Aorta (tissue), 5 donors: ENCODE results near the gene SWI5. TPM values are rescaled to one million over a fixed set of nuclear protein-coding genes. Genes with fewer than 3 reads are reported as not detected.

ENCODE experiments used
- ATAC-seq: fragments of 200-7000 bp; cut with Tn5 transposase; one replicate; pipeline ENCODE4 v1.9.1; 2022; ENCODE audit warnings: moderate library complexity; ENCODE audit not compliant: low FRiP score
- DNase-seq, 2 donors: peaks; one replicate each; pipeline ENCODE4 v3.0.0-alpha.2; 2020
- H3K27ac ChIP-seq, 2 donors: one replicate each; pipeline ENCODE4 v1.5.1; 2013; ENCODE audit warnings: low read length in 2 of 2, mild to moderate bottlenecking in 2 of 2, moderate library complexity in 2 of 2, control low read depth in 1 of 2, inconsistent platforms in 1 of 2, low read depth in 1 of 2
- H3K27me3 ChIP-seq, 2 donors: one replicate each; pipeline ENCODE4 v1.6.1; 2013; ENCODE audit warnings: control low read depth in 1 of 2, low read length in 1 of 2, mild to moderate bottlenecking in 1 of 2, moderate library complexity in 1 of 2; ENCODE audit not compliant: insufficient read depth in 2 of 2, control insufficient read depth in 1 of 2
- H3K36me3 ChIP-seq, 2 donors: one replicate each; pipeline ENCODE4 v1.6.1; 2013; ENCODE audit warnings: control low read depth in 1 of 2, low read length in 1 of 2, mild to moderate bottlenecking in 1 of 2; ENCODE audit not compliant: insufficient read depth in 2 of 2, control insufficient read depth in 1 of 2
- H3K4me1 ChIP-seq, 2 donors: one replicate each; pipeline ENCODE4 v1.6.1; 2013; ENCODE audit warnings: low read length in 2 of 2, control low read depth in 1 of 2, mild to moderate bottlenecking in 1 of 2, moderate library complexity in 1 of 2; ENCODE audit not compliant: insufficient read depth in 2 of 2, control insufficient read depth in 1 of 2
- H3K4me3 ChIP-seq, 2 donors: one replicate each; pipeline ENCODE4 v1.5.1; 2013; ENCODE audit warnings: low read length in 2 of 2, control low read depth in 1 of 2, mild to moderate bottlenecking in 1 of 2
- H3K9me3 ChIP-seq: one replicate; pipeline ENCODE4 v1.6.1; 2013; ENCODE audit warnings: mild to moderate bottlenecking, low read length; ENCODE audit not compliant: control insufficient read depth
- WGBS, 2 donors: extraction: QIAGEN DNeasy Blood & Tissue Kit; methylation state at CpG; one replicate each; pipeline ENCODE4 v1.1.7; 2013; 5-methylcytosine and 5-hydroxymethylcytosine counted together
- intact Hi-C, 2 donors: fragments of 100-400 bp; cut with DNase I; formaldehyde crosslinking; loops; one replicate each; pipeline versions ENCODE4 v1.14.2 to v1.15.0; 2022
- polyA plus RNA-seq, 2 donors: library from polyadenylated mRNA; stranded (reverse); fragments of 200-250 nt; gene quantifications; one replicate each; pipeline ENCODE4 v1.2.3, GENCODE V29; 2013
- total RNA-seq, 2 donors: library from RNA; stranded (reverse); fragmentation: NEBNext Ultra II Directional; extraction: Animal tissue kit (Norgen Biotek cat#: 25700); gene quantifications; one replicate each; pipeline ENCODE4 v1.2.1, GENCODE V29; 2021
- donor health status: healthy with polysubstance abuse.
- donor health status: Bipolar disorder and iron deficiency.
- donor health status: DM: no; HTN: no; CAD: no.
- donor health status: DM: no; HTN: no; CAD: no.
- donor health status: DM: yes; HTN: yes; CAD: no.

SWI5 gene
- total and polyA plus RNA-seq, 4 donors = 12.2 to 30.8 (median 22.4) TPM

DNA sequence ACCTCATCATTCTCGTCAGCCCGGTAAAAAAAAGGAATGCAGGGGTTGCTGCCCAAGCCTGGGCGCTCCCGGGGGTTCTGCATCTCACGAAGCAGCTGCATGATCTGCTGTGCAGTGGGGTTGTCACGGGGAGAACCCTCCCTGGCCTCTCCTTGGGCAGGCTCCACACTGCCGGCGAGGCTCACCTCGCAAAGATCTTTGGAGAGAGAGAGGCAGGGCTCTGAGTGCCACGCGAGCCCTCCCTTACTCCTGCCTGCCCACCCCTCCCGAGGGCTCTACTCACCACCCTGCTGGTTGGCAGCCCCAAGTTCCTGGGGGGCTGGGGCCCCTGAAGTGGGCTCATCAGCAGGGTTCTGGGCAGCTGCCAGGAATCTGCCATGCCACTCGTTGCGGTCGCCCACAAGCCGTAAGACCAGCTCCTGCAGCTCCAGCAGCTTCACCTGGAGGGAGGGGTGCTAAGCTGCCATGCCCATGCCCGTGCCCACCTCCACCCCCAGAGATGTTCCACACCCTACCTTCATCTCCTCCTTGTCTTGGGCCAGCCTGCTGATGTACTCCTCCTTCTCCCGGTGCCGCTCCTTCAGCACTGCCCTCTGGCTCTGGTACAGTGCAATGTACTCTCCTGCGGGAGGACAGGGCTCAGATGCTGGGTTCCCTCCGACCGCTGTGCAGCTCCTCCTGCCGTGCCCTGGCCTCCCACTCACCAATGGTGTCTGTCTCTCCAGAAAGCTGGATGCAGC is 18.8 kb upstream of the SWI5 start:
- Histone ChIP-seq H3K9me3 (no peaks in the 10 kb centered on the region), H3K4me3 (no peak overlapping the region), H3K27ac (no peak overlapping the region), H3K4me1 (no peaks in the 10 kb centered on the region), H3K27me3 (no peaks in the 10 kb centered on the region), H3K36me3 (peaks cover 3 to 17% of the 10 kb centered on the region in 2 donors)
- ATAC-seq (no peak), DNase-seq (no peak)
- intact Hi-C loops = no loop called here
- WGBS, 2 donors = 77 to 78% methylated on average over 20 to 23 of the region's 23 CpGs

DNA sequence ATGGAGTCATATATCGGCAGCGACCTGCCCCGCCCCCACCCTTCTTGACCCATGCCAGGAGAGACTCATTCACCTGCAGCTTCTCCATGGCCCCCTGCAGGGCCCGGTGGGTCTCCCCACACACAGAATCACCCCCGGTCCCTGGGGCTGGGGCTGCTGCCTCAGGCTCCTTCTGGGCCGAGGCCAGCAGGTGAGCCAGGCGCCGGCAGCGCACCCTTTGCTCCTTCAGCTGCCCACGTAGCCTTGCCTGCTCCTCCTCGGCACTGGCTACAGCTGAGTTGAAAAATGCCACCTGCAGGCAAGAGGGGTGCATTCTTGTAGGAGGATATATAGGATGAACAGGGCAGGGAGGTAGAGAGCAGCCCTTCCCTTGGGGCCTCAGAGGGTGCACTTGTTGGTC is 18.2 kb upstream of the SWI5 start:
- no peak overlapping the region for H3K4me3 ChIP-seq
- ATAC-seq (no peak), DNase-seq (peak in 1 of 2 donors; percentile 33)
- H3K36me3 ChIP-seq = peaks cover 3 to 17% of the 10 kb centered on the region in 2 donors
- no peak overlapping the region for H3K27ac ChIP-seq
- H3K4me1 ChIP-seq = no peaks in the 10 kb centered on the region
- 85 to 86% methylated on average over 11 of the region's 11 CpGs for WGBS, 2 donors
- no peaks in the 10 kb centered on the region for H3K9me3 ChIP-seq
- H3K27me3 ChIP-seq = no peaks in the 10 kb centered on the region
- intact Hi-C loops = no loop called here

DNA sequence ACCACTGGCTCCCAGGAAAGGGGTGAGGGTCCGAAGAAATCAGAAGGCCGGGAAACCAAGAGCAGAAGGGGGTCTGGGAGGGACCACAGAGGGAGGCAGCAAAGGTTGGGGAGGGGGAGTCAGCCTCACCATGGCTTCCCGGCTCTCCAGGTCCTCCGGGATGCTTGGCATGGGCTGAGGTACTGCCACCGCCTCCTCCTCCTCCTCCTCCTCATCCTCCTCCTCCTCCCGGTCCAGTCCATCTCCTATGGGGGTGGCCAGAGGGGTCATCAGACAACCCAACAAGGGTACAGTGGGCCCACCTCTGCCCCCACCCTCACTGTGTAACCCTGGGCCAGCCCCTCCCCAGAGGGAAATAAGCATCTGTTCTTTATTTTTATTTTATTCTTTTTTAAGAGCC is 17.8 kb upstream of the SWI5 start:
- no peaks in the 10 kb centered on the region for H3K27me3 ChIP-seq
- H3K36me3 ChIP-seq = peaks cover 3 to 17% of the 10 kb centered on the region in 2 donors
- no peaks in the 10 kb centered on the region for H3K4me1 ChIP-seq
- intact Hi-C loops = no loop called here
- H3K9me3 ChIP-seq = no peaks in the 10 kb centered on the region
- no peak overlapping the region for H3K4me3 ChIP-seq
- 79% methylated on average over 5 to 6 of the region's 6 CpGs for WGBS, 2 donors
- ATAC-seq = no peak
- no peak overlapping the region for H3K27ac ChIP-seq
- no peak for DNase-seq

DNA sequence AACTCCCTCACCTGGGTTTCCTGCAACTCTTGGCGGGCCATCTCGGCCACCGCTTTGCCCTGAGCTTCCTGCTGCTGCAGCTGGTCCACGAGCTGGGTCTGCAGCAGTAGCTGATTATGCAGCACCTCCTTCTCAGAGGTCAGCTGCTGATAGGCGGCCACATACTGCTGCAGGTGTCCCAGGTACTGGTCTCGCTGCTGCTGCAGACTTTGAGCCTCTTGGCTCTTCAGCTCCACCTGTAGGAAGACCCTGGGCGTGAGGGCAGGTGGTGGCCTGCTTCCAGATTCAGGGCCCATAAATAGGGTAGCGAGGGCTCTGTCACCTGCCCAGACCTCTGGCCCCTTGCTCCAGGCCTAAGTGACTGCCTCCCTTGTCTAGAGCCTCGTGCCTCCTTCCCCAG is 16.9 kb upstream of the SWI5 start:
- WGBS, 2 donors = 84 to 86% methylated on average over 9 of the region's 9 CpGs
- H3K27ac ChIP-seq = no peak overlapping the region
- ATAC-seq (no peak), DNase-seq (no peak)
- no peak overlapping the region for H3K4me3 ChIP-seq
- no peaks in the 10 kb centered on the region for H3K9me3 ChIP-seq
- peaks cover 3 to 17% of the 10 kb centered on the region in 2 donors for H3K36me3 ChIP-seq
- intact Hi-C loops = no loop called here
- no peaks in the 10 kb centered on the region for H3K27me3 ChIP-seq
- no peaks in the 10 kb centered on the region for H3K4me1 ChIP-seq

DNA sequence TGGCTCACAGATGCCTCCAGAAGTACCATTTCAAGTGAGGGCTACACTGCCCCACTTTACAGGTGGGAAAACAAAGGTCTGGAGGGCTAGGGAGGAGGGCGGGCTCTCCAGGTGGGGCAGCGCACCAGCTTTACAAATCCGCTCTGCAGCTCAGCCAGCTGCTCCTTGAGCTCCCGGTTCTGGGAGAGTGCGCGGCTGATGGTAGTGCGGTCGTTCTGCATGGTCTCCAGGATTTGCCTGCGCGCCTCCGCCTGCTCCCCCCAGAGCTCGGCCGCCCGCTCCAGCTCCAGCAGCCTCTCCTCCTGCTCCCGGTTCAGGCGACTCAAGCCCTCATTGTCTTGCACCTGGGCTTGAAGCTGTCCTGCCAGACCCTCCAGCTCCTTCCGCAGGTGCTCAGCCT is 15.7 kb upstream of the SWI5 start:
- intact Hi-C loops = no loop called here
- DNase-seq = peak in 1 of 2 donors; percentile 35
- Histone ChIP-seq H3K27me3 (no peaks in the 10 kb centered on the region), H3K27ac (no peak overlapping the region), H3K4me3 (no peak overlapping the region), H3K4me1 (no peaks in the 10 kb centered on the region), H3K9me3 (no peaks in the 10 kb centered on the region), H3K36me3 (peaks cover 3 to 20% of the 10 kb centered on the region in 2 donors)
- ATAC-seq = no peak
- 93 to 94% methylated on average over 17 of the region's 17 CpGs for WGBS, 2 donors

DNA sequence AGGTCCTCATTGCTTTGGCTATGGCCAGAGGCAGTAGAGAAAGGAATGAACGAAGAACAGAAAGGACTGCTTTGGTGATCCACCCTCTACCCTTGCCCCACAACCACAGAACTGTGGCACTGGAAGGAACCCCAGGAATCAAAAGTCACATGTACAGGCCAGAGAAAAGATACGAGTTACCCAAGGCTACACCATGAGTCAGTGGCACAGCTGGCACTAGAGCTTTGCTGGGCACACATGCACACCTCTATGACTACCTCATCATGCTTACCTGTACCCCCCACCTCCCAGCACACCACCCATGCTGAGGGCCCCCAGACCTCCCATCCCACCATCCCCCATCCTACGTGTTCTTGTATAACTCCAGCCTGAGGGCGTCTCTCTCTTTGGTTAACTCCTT is 13.4 kb upstream of the SWI5 start:
- Histone ChIP-seq H3K27me3 (no peaks in the 10 kb centered on the region), H3K9me3 (no peaks in the 10 kb centered on the region), H3K36me3 (peaks cover 3 to 16% of the 10 kb centered on the region in 2 donors), H3K4me3 (no peak overlapping the region), H3K27ac (no peak overlapping the region), H3K4me1 (no peaks in the 10 kb centered on the region)
- intact Hi-C loops = no loop called here
- ATAC-seq = no peak
- no peak for DNase-seq
- WGBS, 2 donors = 64 to 69% methylated on average over 4 of the region's 4 CpGs

DNA sequence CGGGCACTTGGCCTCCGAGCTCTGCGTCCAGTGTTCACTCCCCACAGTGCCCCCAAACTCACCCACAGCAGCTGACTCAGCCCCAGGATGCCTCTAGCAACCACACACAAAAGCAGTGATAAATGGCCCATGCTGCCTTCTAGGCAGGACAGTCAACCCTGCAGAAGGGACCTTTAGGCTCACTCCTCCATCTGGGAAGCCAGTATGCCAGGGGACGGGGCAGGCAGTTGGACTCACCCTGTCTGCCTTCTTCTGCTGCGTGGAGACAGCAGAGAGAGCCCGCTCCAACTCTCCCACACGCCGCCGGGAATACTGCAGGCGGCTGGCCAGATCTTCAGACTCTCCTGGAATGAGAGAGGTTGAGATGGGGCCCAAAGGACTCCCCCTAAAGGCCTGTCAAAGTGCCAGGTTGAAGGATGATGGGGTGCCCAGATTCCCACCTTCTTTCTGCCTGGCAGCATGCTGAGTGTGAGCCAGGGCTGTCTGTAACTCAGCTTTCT is 10.7 kb upstream of the SWI5 start:
- H3K4me3 ChIP-seq = no peak overlapping the region
- H3K36me3 ChIP-seq = peaks cover 0 to 10% of the 10 kb centered on the region in 2 donors
- H3K4me1 ChIP-seq = no peaks in the 10 kb centered on the region
- DNase-seq (no peak), ATAC-seq (no peak)
- 88 to 90% methylated on average over 10 of the region's 10 CpGs for WGBS, 2 donors
- H3K27ac ChIP-seq = no peak overlapping the region
- no peaks in the 10 kb centered on the region for H3K27me3 ChIP-seq
- H3K9me3 ChIP-seq = no peaks in the 10 kb centered on the region
- intact Hi-C loops = no loop called here

DNA sequence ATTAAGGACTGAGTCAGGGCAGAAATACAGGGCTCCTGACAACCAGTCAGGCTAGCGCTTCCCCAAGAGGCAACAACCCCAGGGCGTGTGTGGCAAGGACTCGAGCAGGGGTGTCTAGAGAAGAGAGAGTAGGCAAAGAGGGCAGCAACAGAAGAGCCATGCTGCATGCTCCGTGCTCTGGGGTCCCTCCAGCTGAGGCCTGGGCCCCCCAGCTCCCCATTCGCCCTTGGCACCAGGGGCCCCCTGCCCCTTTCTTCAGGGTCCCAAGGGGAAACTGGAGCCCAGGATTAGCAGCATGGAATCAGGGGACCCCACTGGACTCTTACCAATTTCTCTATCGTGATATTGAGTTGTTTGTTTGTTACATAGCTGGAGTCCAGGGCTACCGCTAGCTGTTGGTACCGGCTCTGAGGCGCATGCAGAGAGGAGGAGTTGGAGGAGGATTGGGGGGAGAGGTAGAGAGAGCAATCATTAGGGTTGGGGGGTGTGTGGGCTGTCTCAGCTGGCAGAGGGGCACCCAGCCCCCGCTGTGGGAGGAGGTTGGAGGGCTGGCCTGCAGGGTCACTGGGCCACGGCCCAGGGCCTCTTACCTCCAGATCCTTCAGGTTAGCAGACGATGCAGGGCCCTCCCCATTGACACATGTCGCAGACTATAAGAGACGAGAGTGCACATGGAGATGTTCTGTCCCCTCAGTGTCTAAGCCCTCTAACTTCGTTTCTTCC is 9.0 kb upstream of the SWI5 start:
- Histone ChIP-seq H3K4me3 (no peak overlapping the region), H3K4me1 (no peaks in the 10 kb centered on the region), H3K9me3 (no peaks in the 10 kb centered on the region), H3K27me3 (no peaks in the 10 kb centered on the region), H3K36me3 (peaks cover 0 to 6% of the 10 kb centered on the region in 2 donors), H3K27ac (no peak overlapping the region)
- 85 to 87% methylated on average over 15 of the region's 15 CpGs for WGBS, 2 donors
- DNase-seq (no peak), ATAC-seq (no peak)
- intact Hi-C loops = no loop called here

DNA sequence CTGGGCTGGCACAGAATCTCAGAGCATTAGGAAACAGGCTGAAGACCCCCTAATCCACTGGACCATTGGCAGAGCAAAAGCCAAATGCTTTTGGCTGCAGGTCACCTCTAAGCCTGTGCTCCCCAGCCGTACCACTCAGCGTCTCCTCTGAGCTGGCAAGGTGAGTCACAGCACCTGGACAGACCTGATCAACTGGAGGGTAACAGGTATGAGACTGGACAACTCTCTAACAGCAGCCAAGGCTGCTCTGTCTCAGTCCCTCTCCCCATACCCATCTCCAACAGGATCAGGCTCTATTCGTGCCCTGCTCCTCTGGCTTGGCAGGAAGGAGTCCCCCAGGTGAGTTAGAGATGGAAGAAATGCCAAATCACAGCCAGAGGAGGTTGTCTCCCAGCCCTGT is 5.0 kb upstream of the SWI5 start:
- intact Hi-C loops = no loop called here
- Histone ChIP-seq H3K4me3 (no peak overlapping the region), H3K27ac (no peak overlapping the region), H3K36me3 (peaks cover 2 to 3% of the 10 kb centered on the region in 2 donors), H3K27me3 (no peaks in the 10 kb centered on the region), H3K4me1 (no peaks in the 10 kb centered on the region), H3K9me3 (no peaks in the 10 kb centered on the region)
- DNase-seq (no peak), ATAC-seq (no peak)
- WGBS, 2 donors = 82 to 84% methylated on average over 3 of the region's 3 CpGs
